PFSK-1 (cell line): ENCODE data around the gene PCSK1N.

ENCODE experiments used
- FOXP2 ChIP-seq: optimal IDR thresholded peaks from 2 replicates; pipeline ENCODE3; 2011; ENCODE audit warnings: borderline replicate concordance, control low read depth, inconsistent platforms; ENCODE audit not compliant: insufficient read depth; ENCODE audit errors: extremely low read length, extremely low read depth
- POLR2AphosphoS5 ChIP-seq: IDR thresholded peaks from 2 replicates; pipeline ENCODE4 v1.6.1; 2012; ENCODE audit warnings: low read depth, mild to moderate bottlenecking, control low read depth, low read length, moderate library complexity
- REST ChIP-seq, 2 experiments: IDR thresholded peaks; 2 replicates each; pipeline versions ENCODE4 v1.6.1 to v1.8.0; 2011 to 2012; ENCODE audit warnings: low read depth in 2 of 2, low read length in 2 of 2, control low read depth in 1 of 2, inconsistent platforms in 1 of 2, mild to moderate bottlenecking in 1 of 2, moderate library complexity in 1 of 2; ENCODE audit not compliant: insufficient read depth in 1 of 2
- SIN3A ChIP-seq: IDR thresholded peaks from 2 replicates; pipeline ENCODE4 v1.6.1; 2012; ENCODE audit warnings: mild to moderate bottlenecking, low read length, moderate library complexity, borderline replicate concordance; ENCODE audit not compliant: insufficient read depth
- TAF1 ChIP-seq: IDR thresholded peaks from 2 replicates; pipeline ENCODE4 v1.6.1; 2012; ENCODE audit warnings: low read length, control low read depth, borderline replicate concordance; ENCODE audit not compliant: insufficient read depth

DNA sequence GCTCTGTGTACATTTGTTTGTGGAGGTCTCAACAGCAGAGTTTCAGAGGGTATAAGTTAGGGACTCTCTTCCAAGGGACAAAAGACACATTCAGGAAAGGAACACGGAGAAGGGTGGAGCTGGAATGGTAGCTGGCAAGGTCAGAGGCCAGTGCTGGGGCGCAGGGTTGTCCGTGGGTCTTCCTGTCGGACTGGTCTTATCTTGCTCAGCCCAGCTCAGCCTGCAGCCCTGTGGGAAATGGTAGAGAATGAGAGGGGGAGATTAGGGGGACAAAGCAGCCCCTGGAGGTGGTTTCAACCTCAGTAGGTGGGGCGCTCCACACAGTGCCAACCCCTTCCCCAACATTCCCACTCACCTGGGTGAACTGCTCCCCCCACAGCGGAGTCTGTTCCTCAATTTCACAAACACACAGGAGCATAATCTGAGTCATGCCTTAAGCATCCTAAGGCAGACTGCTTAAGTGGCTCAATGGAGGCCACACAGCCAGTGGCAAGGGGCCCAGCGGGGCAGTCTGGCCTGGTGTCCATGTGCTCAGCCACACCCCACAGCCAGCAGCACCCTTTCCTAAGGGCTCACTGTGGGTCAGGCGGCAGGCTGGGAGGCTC lies 40.4 kb downstream of the PCSK1N start:
- TF ChIP-seq FOXP2 = no peak
- TF ChIP-seq TAF1 = no peak
- no peak for TF ChIP-seq POLR2AphosphoS5
- TF ChIP-seq REST (IDR thresholded peaks at IDR 0.05; ENCODE audit: insufficient read depth in 1 of 2, low read depth in 2 of 2, low read length in 2 of 2) = no peak
- no peak for TF ChIP-seq SIN3A
